GM18909 (cell line): ENCODE results near the gene TTBK1.

Experiments used
- ATAC-seq: cut with Tn5 transposase; IDR thresholded peaks from one replicate; pipeline ENCODE4 v1.9.1; 2021; ENCODE audit warnings: mild to moderate bottlenecking; ENCODE audit not compliant: unreplicated experiment, poor library complexity

TTBK1 gene

GRCh38 chr6:43331891-43332290 lies 88.6 kb downstream of the TTBK1 start:
- no peak for ATAC-seq

DNA sequence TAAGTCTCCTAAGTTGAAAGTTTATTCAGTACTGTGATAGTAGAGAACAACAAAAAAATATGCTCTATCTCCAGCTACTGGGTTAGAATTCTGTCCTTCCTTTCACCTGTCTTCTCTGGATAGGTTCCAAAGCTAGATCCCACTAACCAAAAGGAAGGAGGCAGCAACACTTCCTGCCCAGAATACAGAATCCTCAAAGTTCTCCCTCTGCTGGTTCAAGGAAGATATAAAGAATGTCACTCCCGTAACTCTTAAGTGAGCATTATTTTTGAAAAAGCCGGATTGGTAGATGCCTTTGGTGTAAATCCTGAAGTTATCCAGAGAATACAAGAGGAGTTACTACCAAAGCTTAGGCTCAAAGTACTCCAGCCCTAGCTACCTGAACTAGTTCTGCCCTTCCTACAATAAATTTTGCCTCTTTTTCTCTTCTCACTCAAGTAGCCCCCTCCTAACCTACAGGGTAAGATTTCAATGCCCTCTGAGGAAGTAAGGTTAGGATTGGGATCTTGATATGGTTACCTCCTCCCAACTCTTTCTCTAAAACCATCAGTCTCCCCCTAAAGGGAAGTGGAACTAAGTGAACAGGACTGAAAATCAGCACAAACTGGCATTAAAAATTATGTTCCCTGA lies 91.3 kb downstream of the TTBK1 start:
- ATAC-seq: no peak

- no peak for ATAC-seq
These were observed 92.2 kb downstream of the TTBK1 start for GRCh38 chr6:43335469-43335868.

GRCh38 chr6:43336382-43336781 lies 93.1 kb downstream of the TTBK1 start:
- ATAC-seq: no peak
